ENCODE measurements around the gene PKIG.

DNA sequence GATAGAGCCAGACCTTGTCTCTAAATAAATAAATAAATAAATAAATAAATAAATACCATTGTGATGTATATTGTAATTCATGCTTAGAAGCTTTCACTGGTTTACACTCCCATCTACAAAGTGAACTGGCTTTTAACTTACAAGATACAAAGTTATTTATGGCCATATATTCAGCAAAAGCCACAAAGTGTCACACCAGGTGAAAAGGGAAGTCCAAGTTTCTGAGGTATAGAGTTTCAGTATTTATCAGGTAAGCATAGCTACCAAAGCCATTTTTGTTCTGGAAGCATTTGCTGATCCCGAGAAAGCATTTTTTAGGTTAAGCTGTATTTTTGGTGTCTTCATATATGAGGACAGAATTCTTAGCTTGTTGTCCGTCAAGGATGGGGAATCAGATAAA is 22.1 kb upstream of the PKIG start:
- TF ChIP-seq, protein P1, sequence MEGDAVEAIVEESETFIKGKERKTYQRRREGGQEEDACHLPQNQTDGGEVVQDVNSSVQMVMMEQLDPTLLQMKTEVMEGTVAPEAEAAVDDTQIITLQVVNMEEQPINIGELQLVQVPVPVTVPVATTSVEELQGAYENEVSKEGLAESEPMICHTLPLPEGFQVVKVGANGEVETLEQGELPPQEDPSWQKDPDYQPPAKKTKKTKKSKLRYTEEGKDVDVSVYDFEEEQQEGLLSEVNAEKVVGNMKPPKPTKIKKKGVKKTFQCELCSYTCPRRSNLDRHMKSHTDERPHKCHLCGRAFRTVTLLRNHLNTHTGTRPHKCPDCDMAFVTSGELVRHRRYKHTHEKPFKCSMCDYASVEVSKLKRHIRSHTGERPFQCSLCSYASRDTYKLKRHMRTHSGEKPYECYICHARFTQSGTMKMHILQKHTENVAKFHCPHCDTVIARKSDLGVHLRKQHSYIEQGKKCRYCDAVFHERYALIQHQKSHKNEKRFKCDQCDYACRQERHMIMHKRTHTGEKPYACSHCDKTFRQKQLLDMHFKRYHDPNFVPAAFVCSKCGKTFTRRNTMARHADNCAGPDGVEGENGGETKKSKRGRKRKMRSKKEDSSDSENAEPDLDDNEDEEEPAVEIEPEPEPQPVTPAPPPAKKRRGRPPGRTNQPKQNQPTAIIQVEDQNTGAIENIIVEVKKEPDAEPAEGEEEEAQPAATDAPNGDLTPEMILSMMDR (conservative IDR thresholded peaks at IDR 0.05): no peak
- no peak for TF ChIP-seq EZH2 (IDR thresholded peaks at IDR 0.05; ENCODE audit: low read depth)
